Endometrial microvascular endothelial cells (primary cell): ENCODE results near the gene PSMD2. TPM values are rescaled to one million over a fixed set of nuclear protein-coding genes. Genes with fewer than 3 reads are reported as not detected.
"Not testable (repeated sequence)": the region's sequence is repeated elsewhere in the genome, so short reads cannot be mapped to it uniquely, and the experiment has no call there.

Experiments used
- in situ Hi-C: cut with HindIII; loops from 2 replicates; pipeline ENCODE4 v1.10.0; 2017; ENCODE audit warnings: low sequenced_read_pairs, low pct_unique_long_range_greater_than_20kb; ENCODE audit errors: inconsistent ontology term
- total RNA-seq: library from RNA; depleted of rRNA; stranded (reverse); fragments of >200 nt; gene quantifications from one replicate; pipeline ENCODE4 v1.2.3, GENCODE V29; 2015; ENCODE audit errors: inconsistent ontology term

The PSMD2 gene
- 897 TPM for total RNA-seq

- in situ Hi-C loops: no loop called here
These were observed at the start of gene PSMD2 for GRCh38 chr3:184298759-184299487. Gene PSMD2 (plus strand): TSS chr3:184299241. CDS start chr3:184299267, 26 bp downstream.

GRCh38 chr3:184249412-184250166 is 49.5 kb upstream of the PSMD2 start, which contains the start of gene EEF1AKMT4:
Gene EEF1AKMT4 (plus strand): TSS chr3:184249672. CDS start chr3:184249695, 23 bp downstream.
- in situ Hi-C loops: no loop called here

- in situ Hi-C loops: no loop called here
These were observed 48.7 kb upstream of the PSMD2 start for GRCh38 chr3:184250167-184250828.

- in situ Hi-C loops: no loop called here
These were observed 43.6 kb upstream of the PSMD2 start for GRCh38 chr3:184255291-184256039.

GRCh38 chr3:184257083-184257915 is 41.7 kb upstream of the PSMD2 start:
- in situ Hi-C loops: no loop called here

- in situ Hi-C loops: no loop called here
These were observed 40.1 kb upstream of the PSMD2 start for GRCh38 chr3:184258926-184259325.

GRCh38 chr3:184259396-184259877 is 39.6 kb upstream of the PSMD2 start:
- in situ Hi-C loops: no loop called here

- in situ Hi-C loops: no loop called here
These were observed 38.9 kb upstream of the PSMD2 start for GRCh38 chr3:184259878-184260723.

GRCh38 chr3:184260724-184261269 is 38.2 kb upstream of the PSMD2 start:
- in situ Hi-C loops: no loop called here

GRCh38 chr3:184261270-184261853 is 37.7 kb upstream of the PSMD2 start, which contains the start of gene CAMK2N2:
Gene CAMK2N2 (minus strand): TSS chr3:184261553. CDS start chr3:184261285, 268 bp downstream.
- in situ Hi-C loops: no loop called here

- in situ Hi-C loops: no loop called here
These were observed 36.9 kb upstream of the PSMD2 start for GRCh38 chr3:184261854-184262763.

GRCh38 chr3:184262764-184263179 is 36.3 kb upstream of the PSMD2 start:
- in situ Hi-C loops: no loop called here

GRCh38 chr3:184267249-184267648 is 31.8 kb upstream of the PSMD2 start:
- in situ Hi-C loops: not testable (repeated sequence)

GRCh38 chr3:184272269-184272668 is 26.8 kb upstream of the PSMD2 start:
- in situ Hi-C loops: no loop called here

GRCh38 chr3:184275381-184275701 is 23.7 kb upstream of the PSMD2 start:
- in situ Hi-C loops: no loop called here
